Fibroblast of peridontal ligament (primary cell): ENCODE results near the gene PCDHGC4.

Experiments
- DNase-seq: peaks from one replicate; pipeline ENCODE4 v3.0.0-alpha.2; 2010; ENCODE audit errors: extremely low read depth

PCDHGC4 gene

DNA sequence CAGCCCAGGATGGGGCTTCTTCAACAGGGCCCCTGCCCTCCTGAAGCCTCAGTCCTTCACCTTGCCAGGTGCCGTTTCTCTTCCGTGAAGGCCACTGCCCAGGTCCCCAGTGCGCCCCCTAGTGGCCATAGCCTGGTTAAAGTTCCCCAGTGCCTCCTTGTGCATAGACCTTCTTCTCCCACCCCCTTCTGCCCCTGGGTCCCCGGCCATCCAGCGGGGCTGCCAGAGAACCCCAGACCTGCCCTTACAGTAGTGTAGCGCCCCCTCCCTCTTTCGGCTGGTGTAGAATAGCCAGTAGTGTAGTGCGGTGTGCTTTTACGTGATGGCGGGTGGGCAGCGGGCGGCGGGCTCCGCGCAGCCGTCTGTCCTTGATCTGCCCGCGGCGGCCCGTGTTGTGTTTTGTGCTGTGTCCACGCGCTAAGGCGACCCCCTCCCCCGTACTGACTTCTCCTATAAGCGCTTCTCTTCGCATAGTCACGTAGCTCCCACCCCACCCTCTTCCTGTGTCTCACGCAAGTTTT lies 27.6 kb downstream of the PCDHGC4 start:
- DNase-seq = peak; percentile 61

- no peak for DNase-seq
These were observed 28.2 kb downstream of the PCDHGC4 start for GRCh38 chr5:141512911-141513626.

DNA sequence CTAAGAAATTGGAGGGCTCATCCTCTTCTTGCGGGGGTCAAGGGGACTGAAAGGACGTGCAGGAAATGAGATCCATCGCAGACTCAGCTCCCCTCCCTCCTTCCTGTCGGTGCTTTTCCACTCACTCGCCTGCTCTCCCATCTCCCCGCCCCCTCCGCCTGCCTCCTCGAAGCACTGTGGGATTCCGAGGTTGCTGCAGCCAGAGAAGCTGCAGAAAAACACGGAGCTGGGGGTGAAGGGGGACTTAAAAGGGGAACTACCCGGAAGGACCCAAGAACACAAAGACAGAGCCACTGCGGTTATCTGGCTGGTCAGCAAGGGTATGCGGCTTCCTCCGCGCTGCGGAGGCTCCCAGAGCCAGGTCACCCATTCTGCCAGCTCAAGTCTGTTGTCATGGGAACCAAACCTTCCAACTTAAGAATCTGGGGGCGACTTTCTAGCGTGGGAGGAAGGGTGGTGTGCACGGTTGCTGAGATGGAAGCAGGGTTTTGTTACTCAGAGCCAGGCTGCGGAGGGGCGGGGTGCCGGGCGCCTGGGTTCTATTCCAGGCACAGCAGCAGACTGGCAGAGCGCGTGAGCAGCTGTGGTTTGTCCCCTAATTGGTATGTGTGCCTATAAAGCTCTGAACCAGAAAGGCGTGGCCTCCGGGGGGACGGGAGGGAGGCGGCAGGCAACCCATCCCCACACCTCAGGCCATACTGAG lies 28.9 kb downstream of the PCDHGC4 start:
- peak; percentile 87 for DNase-seq

GRCh38 chr5:141514330-141515133 lies 29.7 kb downstream of the PCDHGC4 start:
- DNase-seq = peak; percentile 64

GRCh38 chr5:141515141-141515540 lies 30.3 kb downstream of the PCDHGC4 start:
- DNase-seq = no peak

DNA sequence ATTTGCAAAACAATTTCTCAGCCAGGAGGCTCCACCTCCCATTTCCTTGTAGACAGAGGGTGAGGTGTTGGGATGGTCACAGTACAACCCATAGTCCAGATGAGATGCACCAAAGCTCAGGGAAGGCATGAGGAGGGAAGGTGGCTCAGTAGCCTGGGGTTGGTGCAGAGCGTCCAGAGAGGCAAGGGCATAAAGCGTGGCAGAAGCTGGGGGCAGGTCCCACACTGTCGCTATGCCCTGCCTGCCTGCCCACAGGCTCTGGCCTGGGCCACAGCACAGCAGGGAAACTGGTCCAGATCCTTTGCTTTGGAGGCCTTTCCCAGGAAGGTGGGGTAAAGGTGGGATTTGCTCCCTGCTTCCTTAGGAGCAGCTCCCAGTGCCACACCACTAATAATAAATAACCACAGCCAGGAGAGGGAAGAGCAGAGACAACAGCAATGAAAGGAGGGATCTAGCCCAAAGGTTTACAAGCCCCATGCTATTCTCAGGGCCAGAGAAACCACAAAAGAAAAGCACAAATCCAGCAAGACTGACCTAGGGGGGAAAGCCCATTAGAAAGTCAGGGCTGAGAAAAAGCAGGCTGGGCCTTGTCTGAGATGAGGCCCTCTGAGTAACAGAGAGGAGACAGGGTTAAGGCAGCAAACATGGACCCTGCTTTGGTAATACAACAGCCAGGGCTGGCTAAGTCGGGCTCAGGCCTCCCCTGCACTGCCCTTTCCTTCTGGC lies 31.3 kb downstream of the PCDHGC4 start:
- no peak for DNase-seq

GRCh38 chr5:141516672-141517025 lies 31.8 kb downstream of the PCDHGC4 start:
- no peak for DNase-seq

- no peak for DNase-seq
These were observed 32.5 kb downstream of the PCDHGC4 start for GRCh38 chr5:141517312-141517711.

DNA sequence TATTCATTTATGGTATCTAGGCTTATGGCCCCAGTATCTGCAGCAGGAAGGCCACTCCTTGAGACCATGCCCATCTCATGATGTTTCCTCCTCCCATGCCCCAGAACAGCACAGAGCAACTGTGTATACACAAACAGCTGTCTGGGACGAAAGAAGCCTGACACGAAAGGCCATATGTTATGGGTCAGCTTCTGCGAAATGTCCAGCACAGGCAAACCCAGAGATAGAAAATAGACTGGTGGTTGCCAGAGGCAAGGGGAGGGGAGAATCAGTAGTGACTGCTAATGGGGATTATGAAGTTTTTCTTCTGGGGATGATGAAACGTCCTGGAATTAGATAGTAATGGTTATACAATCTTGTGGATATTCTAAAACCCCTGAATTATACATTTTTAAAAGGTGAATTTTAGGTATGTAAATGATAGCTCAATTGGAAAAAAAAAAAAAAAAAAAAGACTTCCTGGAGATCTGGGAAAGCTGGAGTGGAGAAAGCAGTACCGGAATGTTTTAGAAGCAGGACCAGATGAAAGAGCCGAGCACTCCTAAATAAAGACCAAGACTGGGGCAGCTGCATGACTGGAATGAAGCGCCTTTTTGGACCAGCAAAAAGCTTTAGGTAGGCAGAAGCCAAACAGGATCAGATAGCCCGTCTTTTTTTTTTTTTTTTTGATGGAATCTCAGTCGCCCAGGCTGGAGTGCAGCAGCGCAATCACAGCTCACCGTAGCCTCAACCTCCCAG lies 33.2 kb downstream of the PCDHGC4 start:
- DNase-seq = peak; percentile 65

- no peak for DNase-seq
These were observed 33.8 kb downstream of the PCDHGC4 start for GRCh38 chr5:141518618-141519015.

- DNase-seq = no peak
These were observed 35.1 kb downstream of the PCDHGC4 start for GRCh38 chr5:141519605-141520565.

GRCh38 chr5:141521244-141521781 lies 36.5 kb downstream of the PCDHGC4 start:
- peak; percentile 100 for DNase-seq

GRCh38 chr5:141522301-141522700 lies 37.5 kb downstream of the PCDHGC4 start:
- DNase-seq = no peak

- no peak for DNase-seq
These were observed 39.2 kb downstream of the PCDHGC4 start for GRCh38 chr5:141523991-141524390.

- DNase-seq = peak; percentile 99
These were observed 40.1 kb downstream of the PCDHGC4 start for GRCh38 chr5:141524604-141525597.

- no peak for DNase-seq
These were observed 40.8 kb downstream of the PCDHGC4 start for GRCh38 chr5:141525653-141526052.

GRCh38 chr5:141527426-141527825 lies 42.6 kb downstream of the PCDHGC4 start:
- DNase-seq = no peak

DNA sequence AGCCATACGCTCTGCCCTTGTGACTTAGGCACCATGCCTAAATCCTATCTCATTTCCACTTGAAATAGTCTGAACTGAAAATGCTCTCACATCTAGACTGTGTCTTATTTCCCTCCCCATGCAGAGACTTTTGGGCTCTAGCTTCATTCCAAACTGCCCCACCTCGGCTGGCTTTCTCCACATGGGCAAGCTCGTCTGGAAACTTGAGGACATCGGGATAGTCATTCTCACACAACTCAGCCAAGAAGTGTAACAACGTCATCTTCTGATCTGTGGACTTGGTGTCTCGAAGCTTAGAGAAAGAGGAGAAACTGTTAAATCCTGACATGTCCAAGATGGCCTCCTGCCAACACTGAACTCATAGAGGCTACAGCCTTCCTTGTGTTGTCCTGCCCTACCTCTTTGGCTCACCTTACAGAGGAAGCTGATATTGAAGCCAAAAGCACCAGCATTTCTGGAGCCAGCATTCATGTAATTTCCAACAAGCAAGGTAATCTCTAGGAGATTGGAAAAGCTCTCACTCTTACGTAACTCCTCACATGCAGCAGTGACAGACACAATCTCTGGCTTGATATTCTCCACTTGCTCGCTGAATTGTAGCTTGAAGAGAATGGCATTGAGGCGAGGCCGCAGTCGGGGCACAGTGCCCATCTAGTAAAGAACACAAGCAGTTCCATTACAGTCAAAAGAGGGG lies 43.6 kb downstream of the PCDHGC4 start:
- DNase-seq = no peak
